GM19324 (cell line): Measurements from ENCODE around the gene COX10.
"Not testable (repeated sequence)": the region's sequence is repeated elsewhere in the genome, so short reads cannot be mapped to it uniquely, and the experiment has no call there.

ENCODE experiments used
- ATAC-seq: cut with Tn5 transposase; IDR thresholded peaks from one replicate; pipeline ENCODE4 v1.9.1; 2021; ENCODE audit warnings: mild to moderate bottlenecking, moderate library complexity; ENCODE audit not compliant: unreplicated experiment, low FRiP score

The COX10 gene

GRCh38 chr17:14201988-14202380 lies 132.7 kb downstream of the COX10 start:
- ATAC-seq, result no peak

GRCh38 chr17:14202388-14203166 lies 133.3 kb downstream of the COX10 start:
- no peak for ATAC-seq

GRCh38 chr17:14203388-14203787 lies 134.1 kb downstream of the COX10 start:
- no peak for ATAC-seq

GRCh38 chr17:14204084-14204483 lies 134.8 kb downstream of the COX10 start:
- no peak for ATAC-seq

GRCh38 chr17:14204546-14204945 lies 135.2 kb downstream of the COX10 start:
- ATAC-seq, result no peak

GRCh38 chr17:14205380-14205779 lies 136.1 kb downstream of the COX10 start:
- no peak for ATAC-seq

GRCh38 chr17:14205992-14206461 lies 136.7 kb downstream of the COX10 start:
- no peak for ATAC-seq

GRCh38 chr17:14206891-14207290 lies 137.6 kb downstream of the COX10 start:
- ATAC-seq, result no peak

GRCh38 chr17:14207791-14208190 lies 138.5 kb downstream of the COX10 start:
- no peak for ATAC-seq

- ATAC-seq, result no peak
These were observed 139.9 kb downstream of the COX10 start for GRCh38 chr17:14209215-14209614.

- ATAC-seq, result no peak
These were observed 141.9 kb downstream of the COX10 start for GRCh38 chr17:14211246-14211645.

- no peak for ATAC-seq
These were observed 142.5 kb downstream of the COX10 start for GRCh38 chr17:14211801-14212200.

GRCh38 chr17:14212401-14212800 lies 143.1 kb downstream of the COX10 start:
- no peak for ATAC-seq

- no peak for ATAC-seq
These were observed 145.0 kb downstream of the COX10 start for GRCh38 chr17:14214271-14214670.

GRCh38 chr17:14222611-14223010 lies 153.3 kb downstream of the COX10 start:
- no peak for ATAC-seq

- ATAC-seq, result no peak
These were observed 156.1 kb downstream of the COX10 start for GRCh38 chr17:14225254-14225980.

GRCh38 chr17:14227052-14227451 lies 157.7 kb downstream of the COX10 start:
- no peak for ATAC-seq

GRCh38 chr17:14228903-14229302 lies 159.6 kb downstream of the COX10 start:
- no peak for ATAC-seq

GRCh38 chr17:14231187-14231586 lies 161.9 kb downstream of the COX10 start:
- not testable (repeated sequence) for ATAC-seq

GRCh38 chr17:14235047-14235446 lies 165.7 kb downstream of the COX10 start:
- ATAC-seq, result not testable (repeated sequence)

GRCh38 chr17:14236032-14236431 lies 166.7 kb downstream of the COX10 start:
- ATAC-seq, result not testable (repeated sequence)

GRCh38 chr17:14236762-14237161 lies 167.5 kb downstream of the COX10 start, which contains the start of gene CDRT15:
Gene CDRT15, minus strand, starts transcription at chr17:14236862. Its CDS starts 29 bp downstream, at chr17:14236833.
- ATAC-seq, result not testable (repeated sequence)
